ENCODE results near the gene HMX3.
"Not testable (repeated sequence)": the region's sequence is repeated elsewhere in the genome, so short reads cannot be mapped to it uniquely, and the experiment has no call there.

HMX3 gene

DNA sequence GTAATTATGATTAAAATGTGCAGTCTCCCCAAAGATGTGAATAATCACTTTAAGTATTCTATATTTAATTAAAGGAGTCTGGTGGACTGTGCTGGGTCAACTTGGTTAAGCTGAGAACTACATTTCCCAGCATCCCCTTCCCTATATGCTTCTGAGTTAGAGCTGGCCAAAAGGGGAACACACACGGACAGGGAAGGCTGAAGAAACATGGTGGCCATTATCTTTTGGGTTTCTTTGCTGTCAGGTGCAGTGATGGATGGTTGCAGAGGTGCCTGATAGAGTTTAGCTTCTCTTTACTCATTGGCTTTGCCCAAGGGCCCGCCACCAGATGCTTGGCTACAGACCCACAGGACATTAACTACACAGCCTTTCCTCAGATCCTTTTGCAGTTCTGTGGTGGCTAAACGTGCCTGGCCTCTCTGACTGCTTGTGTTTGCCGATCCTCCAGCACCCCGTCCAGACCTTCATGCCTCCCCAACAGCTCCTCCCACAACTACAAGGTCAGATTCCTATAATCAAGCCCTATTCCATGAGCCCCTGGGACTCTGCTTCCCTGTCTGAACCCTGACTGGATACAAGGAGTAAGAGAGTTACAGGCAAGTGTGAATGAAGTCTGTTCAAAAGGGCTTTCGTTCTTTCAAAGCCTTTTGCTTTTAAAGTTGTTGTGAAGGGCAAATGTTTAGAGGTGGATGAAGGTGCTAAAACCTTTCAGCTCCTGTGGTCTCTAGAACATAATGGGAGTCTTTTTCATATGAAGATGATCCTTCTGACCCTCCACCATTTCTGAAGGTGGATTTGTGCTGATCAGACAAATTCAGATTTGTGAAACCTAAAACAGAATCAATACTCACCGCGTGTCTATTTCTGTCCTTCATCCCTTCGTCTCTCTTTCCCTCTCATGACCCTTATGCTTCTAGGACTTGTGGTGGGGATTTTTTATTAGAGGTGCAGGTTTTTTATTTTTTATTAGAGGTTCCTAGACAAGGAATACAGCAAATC, 39.9 kb downstream of the HMX3 start:
- no peak for DNase-seq

DNA sequence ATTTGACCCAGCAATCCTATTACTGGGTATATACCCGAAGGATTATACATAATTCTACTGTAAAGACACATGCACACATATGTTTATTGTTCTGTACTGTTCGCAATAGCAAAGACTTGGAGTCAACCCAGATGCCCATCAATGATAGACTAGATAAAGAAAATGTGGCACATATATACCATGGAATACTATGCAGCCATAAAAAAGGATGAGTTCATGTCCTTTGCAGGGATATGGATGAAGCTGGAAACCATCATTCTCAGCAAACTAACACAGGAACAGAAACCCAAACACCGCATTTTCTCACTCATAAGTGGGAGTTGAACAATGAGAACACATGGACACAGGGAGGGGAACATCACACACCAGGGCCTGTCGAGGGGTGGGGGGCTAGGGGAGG, 42.6 kb downstream of the HMX3 start:
- not testable (repeated sequence) for DNase-seq

DNA sequence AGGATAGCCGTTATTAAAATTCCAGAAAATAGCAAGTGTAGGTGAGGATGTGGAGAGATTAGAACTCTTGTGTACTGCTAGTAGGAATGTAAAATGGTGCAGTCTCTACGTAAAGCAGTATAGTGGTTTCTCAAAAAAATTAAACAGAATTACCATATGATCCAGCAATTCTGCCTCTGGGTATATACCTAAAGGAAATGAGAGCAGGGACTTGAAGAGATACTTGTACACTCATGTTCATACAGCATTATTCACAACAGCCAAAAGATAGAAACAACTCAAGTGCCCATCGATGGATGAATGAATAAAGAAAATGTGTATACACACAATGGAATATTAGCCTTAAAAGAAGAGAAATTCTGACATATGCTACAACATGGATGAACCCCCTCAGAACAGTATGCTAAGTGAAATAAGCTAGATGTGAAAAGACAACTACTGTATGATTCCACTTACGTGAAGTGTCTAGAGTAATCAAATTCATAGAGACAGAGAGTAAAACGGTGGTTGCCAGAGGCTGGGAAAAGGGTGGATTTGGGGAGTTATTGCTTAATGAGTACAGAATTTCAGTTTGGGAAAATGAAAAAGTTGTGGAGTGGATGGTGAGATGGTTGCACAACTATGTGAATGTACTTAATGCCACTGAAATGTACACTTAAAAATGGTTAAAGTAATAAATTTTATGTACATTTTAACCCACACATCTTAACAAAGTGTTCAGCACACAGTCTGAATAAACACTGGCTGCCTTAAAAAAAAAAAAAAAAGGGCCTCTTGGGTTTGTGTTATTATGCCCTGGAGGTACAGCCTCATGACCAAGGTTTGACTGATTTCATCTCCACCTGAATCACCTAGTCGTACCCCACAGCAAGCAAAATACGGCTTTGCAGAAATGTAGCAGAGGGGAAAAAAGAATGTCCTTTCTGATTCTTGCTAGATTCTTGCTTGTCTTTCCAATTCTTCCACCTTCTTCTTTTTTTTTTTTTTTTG, 44.6 kb downstream of the HMX3 start:
- no peak for DNase-seq

GRCh38 chr10:123183724-123184123, 48.0 kb downstream of the HMX3 start:
- DNase-seq, result no peak

DNA sequence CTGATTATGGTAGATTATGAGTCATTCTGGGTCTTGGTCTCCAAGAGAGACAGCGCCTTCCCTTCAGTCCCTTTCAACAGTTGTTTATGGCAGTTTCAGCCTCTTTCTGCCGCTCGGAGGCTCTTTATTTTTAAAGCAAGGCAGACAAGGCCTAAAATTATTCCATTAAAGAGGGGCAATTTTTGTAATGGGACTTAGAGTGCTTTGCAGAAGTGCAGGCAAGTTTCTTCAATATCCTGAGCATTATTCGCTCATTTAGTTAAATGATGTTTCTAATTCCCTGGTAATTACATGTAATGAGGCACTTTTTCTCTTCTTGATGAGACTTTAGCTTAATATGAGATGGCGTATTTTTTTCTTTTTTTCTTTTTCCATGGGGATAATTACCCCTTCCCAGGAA, 52.0 kb downstream of the HMX3 start:
- no peak for DNase-seq

Data from fibroblast of skin of back (primary cell).